Activated CD8-positive, alpha-beta T cell treated with anti-CD3 and anti-CD28 coated beads, Interleukin-2, amount 10 ng/mL, durations not matched to agents 7 days and 5 days (primary cell): ENCODE measurements around the gene PRICKLE2. TPM values are rescaled to one million over a fixed set of nuclear protein-coding genes. Genes with fewer than 3 reads are reported as not detected.

Experiments used
- ATAC-seq: fragments of 150-1000 bp; cut with Tn5 transposase; one replicate; pipeline ENCODE4 v1.10.0; 2021; ENCODE audit warnings: moderate library complexity
- CTCF ChIA-PET: fragments of 350-600 bp; sonication (Branson Sonifier 250); formaldehyde crosslinking; loops from one replicate; lab custom pipeline; 2021; ENCODE audit warnings: antibody characterized with exemption; lab: Charles Lee
- POLR2A ChIA-PET: fragments of 350-600 bp; sonication (Branson Sonifier 250); formaldehyde crosslinking; loops from one replicate; lab custom pipeline; 2021; ENCODE audit warnings: antibody characterized with exemption; lab: Charles Lee
- DNase-seq: peaks from one replicate; pipeline ENCODE4 v3.0.0-alpha.2; 2020
- H3K27ac Mint-ChIP-seq: one replicate; pipeline ENCODE4 v1.8.0; 2021; ENCODE audit warnings: mild to moderate bottlenecking, mixed read lengths
- H3K27me3 Mint-ChIP-seq: one replicate; pipeline ENCODE4 v1.8.0; 2021; ENCODE audit warnings: low read depth, mixed read lengths
- H3K36me3 Mint-ChIP-seq: one replicate; pipeline ENCODE4 v1.8.0; 2021; ENCODE audit warnings: low read depth, mixed read lengths
- H3K4me1 Mint-ChIP-seq: one replicate; pipeline ENCODE4 v1.8.0; 2021; ENCODE audit warnings: low read depth, mixed read lengths
- H3K4me3 Mint-ChIP-seq: one replicate; pipeline ENCODE4 v1.8.0; 2021; ENCODE audit warnings: mild to moderate bottlenecking, mixed read lengths
- H3K9me3 Mint-ChIP-seq: one replicate; pipeline ENCODE4 v1.8.0; 2022; ENCODE audit warnings: mixed read lengths; ENCODE audit not compliant: insufficient read depth
- total RNA-seq, 2 experiments: library from RNA; stranded (reverse); gene quantifications; one replicate each; pipeline ENCODE4 v1.2.3, GENCODE V29; 2021

Gene PRICKLE2
- total RNA-seq, 2 experiments from 2014 or later: not detected

GRCh38 chr3:64265646-64266045 is 40.4 kb upstream of the PRICKLE2 start:
- no peak overlapping the region for H3K27ac Mint-ChIP-seq
- ATAC-seq (no peak), DNase-seq (no peak)
- no peak overlapping the region for H3K4me3 Mint-ChIP-seq
- POLR2A ChIA-PET: no interaction called here
- no peaks in the 10 kb centered on the region for H3K36me3 Mint-ChIP-seq
- H3K9me3 Mint-ChIP-seq: no peaks in the 10 kb centered on the region
- CTCF ChIA-PET: no interaction called here
- H3K4me1 Mint-ChIP-seq: no peaks in the 10 kb centered on the region
- peaks cover 19% of the 10 kb centered on the region for H3K27me3 Mint-ChIP-seq

DNA sequence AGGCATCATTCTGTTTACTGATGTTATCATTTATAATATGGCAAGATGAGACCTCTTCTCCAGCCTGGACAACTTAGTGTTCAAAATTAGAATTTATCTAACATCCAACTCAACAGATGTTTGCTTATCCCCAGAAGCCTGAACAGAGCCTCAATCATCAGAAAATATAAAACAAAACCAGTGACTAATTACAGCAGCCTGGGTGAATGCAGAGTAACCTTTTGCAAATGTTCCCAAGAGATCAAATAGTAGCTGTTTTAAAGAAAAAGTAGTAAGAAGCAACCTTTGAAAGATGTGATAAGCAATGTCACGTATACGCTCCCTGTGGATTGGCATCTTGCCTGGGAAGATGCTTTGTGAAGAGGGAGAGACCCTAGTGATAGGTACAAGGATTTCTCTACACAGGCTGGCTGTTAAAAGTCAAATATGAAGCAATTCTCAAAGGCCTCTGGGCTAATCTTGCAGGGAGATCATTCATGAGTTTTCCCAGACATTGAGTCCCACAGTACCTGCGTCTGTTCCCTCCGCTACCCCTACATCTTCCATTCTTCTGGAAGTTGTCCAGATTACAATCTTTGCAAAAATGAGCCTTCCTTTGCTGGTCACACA is 39.3 kb upstream of the PRICKLE2 start:
- Mint-ChIP-seq H3K27me3 (peaks cover 19% of the 10 kb centered on the region), H3K27ac (no peak overlapping the region), H3K9me3 (no peaks in the 10 kb centered on the region), H3K4me3 (no peak overlapping the region), H3K36me3 (no peaks in the 10 kb centered on the region), H3K4me1 (no peaks in the 10 kb centered on the region)
- CTCF ChIA-PET: no interaction called here
- ATAC-seq (no peak), DNase-seq (no peak)
- POLR2A ChIA-PET: no interaction called here

- no peak for ATAC-seq
- no peaks in the 10 kb centered on the region for H3K9me3 Mint-ChIP-seq
- H3K27me3 Mint-ChIP-seq: peaks cover 11% of the 10 kb centered on the region
- ChIA-PET CTCF (no interaction called here), POLR2A (no interaction called here)
- H3K27ac Mint-ChIP-seq: no peak overlapping the region
- no peak overlapping the region for H3K4me3 Mint-ChIP-seq
- DNase-seq: no peak
- H3K36me3 Mint-ChIP-seq: no peaks in the 10 kb centered on the region
- no peaks in the 10 kb centered on the region for H3K4me1 Mint-ChIP-seq
Measured at GRCh38 chr3:64262574-64263114, 37.4 kb upstream of the PRICKLE2 start.

DNA sequence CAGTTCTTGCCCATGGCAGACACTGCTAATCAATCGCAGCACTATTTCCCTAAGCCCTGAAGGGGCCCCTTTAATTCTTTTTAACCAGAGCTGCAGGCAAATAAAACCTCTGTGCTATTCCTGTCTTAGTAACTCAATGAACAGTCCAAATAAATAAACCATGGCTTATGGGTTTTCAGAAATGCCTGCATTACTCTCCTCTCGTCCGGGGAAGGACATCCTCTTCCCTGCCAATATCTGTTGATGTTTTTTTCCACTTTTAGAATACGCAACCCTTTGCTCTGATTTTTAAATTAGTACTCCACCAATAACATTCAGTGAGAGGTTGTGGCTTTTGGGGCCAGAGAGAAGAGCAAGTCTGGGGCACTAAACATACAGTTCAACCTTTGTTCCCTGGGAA is 35.2 kb upstream of the PRICKLE2 start:
- no peak for DNase-seq
- H3K27me3 Mint-ChIP-seq: peaks cover 3% of the 10 kb centered on the region
- no peak overlapping the region for H3K4me3 Mint-ChIP-seq
- no peaks in the 10 kb centered on the region for H3K36me3 Mint-ChIP-seq
- H3K4me1 Mint-ChIP-seq: no peaks in the 10 kb centered on the region
- CTCF ChIA-PET: no interaction called here
- POLR2A ChIA-PET: no interaction called here
- ATAC-seq: no peak
- no peak overlapping the region for H3K27ac Mint-ChIP-seq
- H3K9me3 Mint-ChIP-seq: no peaks in the 10 kb centered on the region

- H3K27ac Mint-ChIP-seq: no peak overlapping the region
- H3K36me3 Mint-ChIP-seq: no peaks in the 10 kb centered on the region
- CTCF ChIA-PET: no interaction called here
- POLR2A ChIA-PET: no interaction called here
- ATAC-seq (no peak), DNase-seq (no peak)
- no peak overlapping the region for H3K4me3 Mint-ChIP-seq
- peaks cover under 1% of the 10 kb centered on the region for H3K27me3 Mint-ChIP-seq
- no peaks in the 10 kb centered on the region for H3K9me3 Mint-ChIP-seq
- H3K4me1 Mint-ChIP-seq: no peaks in the 10 kb centered on the region
Measured at GRCh38 chr3:64259636-64260035, 34.4 kb upstream of the PRICKLE2 start.

DNA sequence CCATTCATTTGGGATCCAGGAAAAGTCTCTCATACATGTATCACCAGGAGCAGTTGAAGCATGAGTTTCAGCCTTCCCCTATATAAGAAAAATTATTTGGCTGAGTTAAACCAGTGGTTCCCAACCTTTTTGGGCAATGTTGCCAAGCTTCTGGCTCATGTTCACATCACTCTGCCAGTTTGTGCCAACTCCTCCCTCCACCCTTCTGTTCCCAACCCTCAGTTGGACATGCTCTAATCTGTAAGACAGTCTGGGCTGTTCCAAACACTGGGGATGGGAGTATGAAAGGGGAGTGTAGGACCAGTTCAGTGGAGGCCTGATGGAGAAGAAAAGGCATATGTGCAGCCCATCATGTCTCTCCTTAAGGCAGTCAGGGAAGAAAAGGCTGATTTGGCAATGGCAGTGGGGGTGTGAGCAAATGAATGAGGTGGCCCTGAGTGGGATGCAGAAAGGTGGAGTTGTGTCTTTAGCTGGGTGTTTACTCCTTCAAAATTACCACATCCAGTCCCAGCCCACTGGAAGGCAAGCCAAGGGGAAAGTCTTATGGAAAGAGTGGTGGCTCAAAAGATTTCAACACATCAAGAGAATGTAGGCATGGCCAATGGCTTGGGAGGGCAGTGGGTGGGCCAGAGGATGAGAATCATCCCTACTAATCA is 32.0 kb upstream of the PRICKLE2 start:
- CTCF ChIA-PET: no interaction called here
- Mint-ChIP-seq H3K4me3 (no peak overlapping the region), H3K27ac (no peak overlapping the region), H3K36me3 (no peaks in the 10 kb centered on the region), H3K27me3 (no peaks in the 10 kb centered on the region), H3K9me3 (no peaks in the 10 kb centered on the region), H3K4me1 (no peaks in the 10 kb centered on the region)
- POLR2A ChIA-PET: no interaction called here
- DNase-seq: no peak
- no peak for ATAC-seq

- H3K4me1 Mint-ChIP-seq: no peaks in the 10 kb centered on the region
- DNase-seq: no peak
- H3K27me3 Mint-ChIP-seq: no peaks in the 10 kb centered on the region
- no peak overlapping the region for H3K27ac Mint-ChIP-seq
- H3K36me3 Mint-ChIP-seq: no peaks in the 10 kb centered on the region
- ChIA-PET POLR2A (no interaction called here), CTCF (no interaction called here)
- no peak overlapping the region for H3K4me3 Mint-ChIP-seq
- no peak for ATAC-seq
- no peaks in the 10 kb centered on the region for H3K9me3 Mint-ChIP-seq
Measured at GRCh38 chr3:64255741-64256340, 30.6 kb upstream of the PRICKLE2 start.

GRCh38 chr3:64254443-64254842 is 29.2 kb upstream of the PRICKLE2 start:
- Mint-ChIP-seq H3K4me3 (no peak overlapping the region), H3K36me3 (no peaks in the 10 kb centered on the region), H3K4me1 (no peaks in the 10 kb centered on the region), H3K9me3 (no peaks in the 10 kb centered on the region), H3K27ac (no peak overlapping the region), H3K27me3 (no peaks in the 10 kb centered on the region)
- ChIA-PET CTCF (interaction anchor here (0.9 kb wide), 1 partner anchor 9 kb away, joined by 4 read pairs; no protein-coding TSS in a partner anchor), POLR2A (no interaction called here)
- ATAC-seq: no peak
- DNase-seq: no peak

GRCh38 chr3:64253689-64254088 is 28.4 kb upstream of the PRICKLE2 start:
- CTCF ChIA-PET: interaction anchor here (0.9 kb wide), 1 partner anchor 9 kb away, joined by 4 read pairs; no protein-coding TSS in a partner anchor
- no peak overlapping the region for H3K4me3 Mint-ChIP-seq

DNA sequence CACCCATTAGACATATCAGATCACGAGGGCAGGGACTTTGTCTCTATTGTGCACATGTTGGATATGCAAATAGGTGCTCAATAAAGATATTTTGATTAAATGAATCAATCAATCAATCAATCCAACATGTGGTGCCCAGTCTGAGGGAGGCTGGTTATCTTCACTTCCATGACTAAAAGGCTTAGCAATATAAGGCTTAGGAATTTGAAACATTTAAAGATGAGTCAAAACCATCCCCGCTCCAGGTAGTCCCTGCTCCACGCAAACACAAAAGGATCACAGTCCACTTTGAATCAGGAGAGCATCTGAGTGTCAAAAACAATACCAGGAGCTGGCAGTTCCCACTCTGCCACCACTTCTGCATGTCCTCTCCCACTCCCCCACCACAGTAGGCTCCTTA is 25.8 kb upstream of the PRICKLE2 start:
- no peaks in the 10 kb centered on the region for H3K4me1 Mint-ChIP-seq
- no peak for ATAC-seq
- H3K9me3 Mint-ChIP-seq: no peaks in the 10 kb centered on the region
- no peak overlapping the region for H3K4me3 Mint-ChIP-seq
- no peak for DNase-seq
- H3K27ac Mint-ChIP-seq: no peak overlapping the region
- no peaks in the 10 kb centered on the region for H3K27me3 Mint-ChIP-seq
- ChIA-PET POLR2A (no interaction called here), CTCF (no interaction called here)
- H3K36me3 Mint-ChIP-seq: no peaks in the 10 kb centered on the region

More at GRCh38 chr3:64253689-64254088, 28.4 kb upstream of the PRICKLE2 start:
- Mint-ChIP-seq H3K9me3 (no peaks in the 10 kb centered on the region), H3K36me3 (no peaks in the 10 kb centered on the region), H3K4me1 (no peaks in the 10 kb centered on the region), H3K27ac (no peak overlapping the region), H3K27me3 (no peaks in the 10 kb centered on the region)
- ATAC-seq: no peak
- POLR2A ChIA-PET: no interaction called here
- no peak for DNase-seq

GRCh38 chr3:64247991-64248646 is 22.9 kb upstream of the PRICKLE2 start:
- ATAC-seq (no peak), DNase-seq (no peak)
- no peaks in the 10 kb centered on the region for H3K4me1 Mint-ChIP-seq
- H3K27ac Mint-ChIP-seq: no peak overlapping the region
- ChIA-PET POLR2A (no interaction called here), CTCF (no interaction called here)
- H3K9me3 Mint-ChIP-seq: no peaks in the 10 kb centered on the region
- peaks cover 2% of the 10 kb centered on the region for H3K27me3 Mint-ChIP-seq
- H3K36me3 Mint-ChIP-seq: no peaks in the 10 kb centered on the region
- H3K4me3 Mint-ChIP-seq: no peak overlapping the region
